Measurements from ENCODE around the gene PLXNA4.

GRCh38 chr7:132295175-132295574 is 281.1 kb downstream of the PLXNA4 start:
- TF ChIP-seq CTCF (IDR thresholded peaks at IDR 0.05; ENCODE audit: insufficient read depth, low read length): no peak
- no peak for TF ChIP-seq REST (IDR thresholded peaks at IDR 0.05; ENCODE audit: insufficient replicate concordance, low read depth)
- no peak for TF ChIP-seq POLR2AphosphoS5 (IDR thresholded peaks at IDR 0.05; ENCODE audit: low read depth)
- no peak for TF ChIP-seq SPI1 (IDR thresholded peaks at IDR 0.05; ENCODE audit: borderline replicate concordance, low read depth)
